Measurements from ENCODE around the gene IQGAP1.
"Not testable (repeated sequence)": the region's sequence is repeated elsewhere in the genome, so short reads cannot be mapped to it uniquely, and the experiment has no call there.

Gene IQGAP1

GRCh38 chr15:90387534-90388461, at the start of gene IQGAP1:
Gene IQGAP1, plus strand, starts transcription at chr15:90388242. Its CDS starts 100 bp downstream, at chr15:90388342.
- DNase-seq (ENCODE audit: low spot score) = peak; percentile 99

GRCh38 chr15:90338532-90338931, 49.5 kb upstream of the IQGAP1 start:
- no peak for DNase-seq (ENCODE audit: low spot score)

- peak; percentile 63 for DNase-seq (ENCODE audit: low spot score)
Measured at GRCh38 chr15:90340345-90340744, 47.7 kb upstream of the IQGAP1 start.

GRCh38 chr15:90343302-90343790, 44.7 kb upstream of the IQGAP1 start:
- no peak for DNase-seq (ENCODE audit: low spot score)

GRCh38 chr15:90344662-90345061, 43.4 kb upstream of the IQGAP1 start:
- DNase-seq (ENCODE audit: low spot score) = no peak

- no peak for DNase-seq (ENCODE audit: low spot score)
Measured at GRCh38 chr15:90345857-90346256, 42.2 kb upstream of the IQGAP1 start.

GRCh38 chr15:90347431-90348065, 40.5 kb upstream of the IQGAP1 start:
- not testable (repeated sequence) for DNase-seq (ENCODE audit: low spot score)

GRCh38 chr15:90348456-90348855, 39.6 kb upstream of the IQGAP1 start:
- DNase-seq (ENCODE audit: low spot score) = no peak

GRCh38 chr15:90349072-90349471, 39.0 kb upstream of the IQGAP1 start:
- DNase-seq (ENCODE audit: low spot score) = no peak

GRCh38 chr15:90349821-90350220, 38.2 kb upstream of the IQGAP1 start:
- no peak for DNase-seq (ENCODE audit: low spot score)

GRCh38 chr15:90351479-90352106, 36.4 kb upstream of the IQGAP1 start:
- DNase-seq (ENCODE audit: low spot score) = peak; percentile 68

- peak; percentile 99 for DNase-seq (ENCODE audit: low spot score)
Measured at GRCh38 chr15:90352107-90352893, 35.7 kb upstream of the IQGAP1 start, which contains the start of gene ZNF774. Gene ZNF774, plus strand, starts transcription at chr15:90352284. Its CDS starts 2,377 bp downstream, at chr15:90354661.

- DNase-seq (ENCODE audit: low spot score) = no peak
Measured at GRCh38 chr15:90354986-90355385, 33.1 kb upstream of the IQGAP1 start.

GRCh38 chr15:90358124-90359033, 29.7 kb upstream of the IQGAP1 start:
- no peak for DNase-seq (ENCODE audit: low spot score)

- DNase-seq (ENCODE audit: low spot score) = no peak
Measured at GRCh38 chr15:90360746-90361145, 27.3 kb upstream of the IQGAP1 start.

- no peak for DNase-seq (ENCODE audit: low spot score)
Measured at GRCh38 chr15:90362936-90363212, 25.2 kb upstream of the IQGAP1 start.

GRCh38 chr15:90364251-90364650, 23.8 kb upstream of the IQGAP1 start:
- no peak for DNase-seq (ENCODE audit: low spot score)

GRCh38 chr15:90365414-90366055, 22.5 kb upstream of the IQGAP1 start:
- DNase-seq (ENCODE audit: low spot score) = no peak

- no peak for DNase-seq (ENCODE audit: low spot score)
Measured at GRCh38 chr15:90367576-90367975, 20.5 kb upstream of the IQGAP1 start.

- DNase-seq (ENCODE audit: low spot score) = no peak
Measured at GRCh38 chr15:90375071-90375470, 13.0 kb upstream of the IQGAP1 start.

All from iPS-NIHi11 (cell line).